Measurements from ENCODE around the gene RAD21L1. TPM values are rescaled to one million over a fixed set of nuclear protein-coding genes. Genes with fewer than 3 reads are reported as not detected.

The RAD21L1 gene
- total RNA-seq, 4 donors from 2014 or later: not detected

DNA sequence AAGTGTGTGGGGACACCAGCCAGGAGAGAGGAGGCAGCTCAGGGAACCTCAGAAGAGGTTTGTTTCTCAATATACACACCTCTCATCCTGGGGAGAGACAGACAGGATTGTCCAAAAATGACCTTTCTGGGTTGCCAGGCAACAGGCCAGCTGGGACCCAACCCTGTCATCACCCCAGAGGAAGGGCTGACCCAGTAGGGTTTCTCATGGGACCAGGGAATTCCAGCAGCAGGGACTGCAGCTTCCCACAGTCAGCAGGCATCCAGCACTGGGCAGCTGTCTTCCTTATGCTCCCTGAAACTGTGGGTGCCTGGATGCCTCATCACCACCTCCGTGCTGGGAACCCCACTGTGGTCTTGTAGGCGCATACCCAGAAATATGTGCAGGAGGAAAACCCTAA lies 21.3 kb upstream of the RAD21L1 start:
- no peak overlapping the region for H3K27ac ChIP-seq
- H3K9me3 ChIP-seq: no peaks in the 10 kb centered on the region
- DNase-seq: no peak
- H3K4me3 ChIP-seq: no peak overlapping the region
- peaks cover 0 to 15% (median 0%) of the 10 kb centered on the region in 4 donors for H3K4me1 ChIP-seq
- H3K27me3 ChIP-seq: no peaks in the 10 kb centered on the region
- TF ChIP-seq POLR2A (IDR thresholded peaks at IDR 0.05) (no peak), CTCF (IDR thresholded peaks at IDR 0.05) (no peak)
- H3K36me3 ChIP-seq: no peaks in the 10 kb centered on the region

- Histone ChIP-seq H3K27me3 (no peaks in the 10 kb centered on the region), H3K36me3 (no peaks in the 10 kb centered on the region), H3K27ac (no peak overlapping the region), H3K4me3 (no peak overlapping the region), H3K9me3 (no peaks in the 10 kb centered on the region), H3K4me1 (peaks cover 0 to 15% (median 0%) of the 10 kb centered on the region in 4 donors)
- DNase-seq: no peak
- no peak for TF ChIP-seq POLR2A (IDR thresholded peaks at IDR 0.05)
- TF ChIP-seq CTCF (IDR thresholded peaks at IDR 0.05): no peak
Measured at GRCh38 chr20:1205802-1206201, 20.0 kb upstream of the RAD21L1 start.

DNA sequence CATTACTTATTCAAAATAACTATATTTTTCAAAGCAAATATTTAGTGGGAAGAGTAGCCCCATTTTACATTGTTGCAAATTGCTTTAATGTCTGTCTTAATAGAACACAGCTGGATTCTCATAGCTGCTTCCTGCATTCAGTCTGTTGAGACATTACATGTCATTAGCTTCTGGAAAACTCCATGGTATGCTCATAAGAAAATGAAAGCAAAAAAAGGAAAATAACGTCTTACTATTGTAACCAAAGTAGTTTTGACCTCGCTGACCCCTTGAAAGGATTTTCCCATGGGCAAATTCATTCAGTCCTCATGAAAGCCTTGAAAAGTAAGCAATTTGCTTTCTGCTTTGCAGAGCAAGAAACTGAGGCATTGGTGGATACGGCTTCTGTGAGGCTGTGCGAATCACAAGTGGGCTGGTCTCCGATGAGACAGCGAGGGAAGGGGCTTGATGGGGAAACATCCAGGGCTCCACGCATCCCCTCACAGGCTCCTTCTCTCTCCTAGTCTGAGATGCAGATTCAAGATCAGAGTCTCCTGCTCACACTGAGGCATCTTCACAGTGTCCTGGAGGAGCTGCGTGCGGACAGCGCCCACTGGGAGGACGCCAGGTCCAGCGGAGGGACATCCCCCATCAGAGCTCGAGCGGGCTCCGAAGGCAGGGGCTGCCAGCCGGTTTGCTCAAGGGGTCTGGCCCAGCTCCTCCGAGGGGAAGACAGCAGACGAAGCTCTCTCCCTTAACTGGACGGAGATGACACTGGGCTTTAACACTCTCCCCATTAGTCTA lies 19.3 kb upstream of the RAD21L1 start:
- peaks cover 0 to 15% (median 0%) of the 10 kb centered on the region in 4 donors for H3K4me1 ChIP-seq
- H3K4me3 ChIP-seq: no peak overlapping the region
- H3K36me3 ChIP-seq: no peaks in the 10 kb centered on the region
- H3K27me3 ChIP-seq: no peaks in the 10 kb centered on the region
- no peak for DNase-seq
- no peak for TF ChIP-seq POLR2A (IDR thresholded peaks at IDR 0.05)
- TF ChIP-seq CTCF (IDR thresholded peaks at IDR 0.05): no peak
- H3K9me3 ChIP-seq: no peaks in the 10 kb centered on the region
- no peak overlapping the region for H3K27ac ChIP-seq

GRCh38 chr20:1207293-1207878 lies 18.5 kb upstream of the RAD21L1 start:
- H3K4me1 ChIP-seq: peaks cover 0 to 15% (median 0%) of the 10 kb centered on the region in 4 donors
- no peak for TF ChIP-seq CTCF (IDR thresholded peaks at IDR 0.05)
- TF ChIP-seq POLR2A (IDR thresholded peaks at IDR 0.05): no peak
- no peak for DNase-seq

DNA sequence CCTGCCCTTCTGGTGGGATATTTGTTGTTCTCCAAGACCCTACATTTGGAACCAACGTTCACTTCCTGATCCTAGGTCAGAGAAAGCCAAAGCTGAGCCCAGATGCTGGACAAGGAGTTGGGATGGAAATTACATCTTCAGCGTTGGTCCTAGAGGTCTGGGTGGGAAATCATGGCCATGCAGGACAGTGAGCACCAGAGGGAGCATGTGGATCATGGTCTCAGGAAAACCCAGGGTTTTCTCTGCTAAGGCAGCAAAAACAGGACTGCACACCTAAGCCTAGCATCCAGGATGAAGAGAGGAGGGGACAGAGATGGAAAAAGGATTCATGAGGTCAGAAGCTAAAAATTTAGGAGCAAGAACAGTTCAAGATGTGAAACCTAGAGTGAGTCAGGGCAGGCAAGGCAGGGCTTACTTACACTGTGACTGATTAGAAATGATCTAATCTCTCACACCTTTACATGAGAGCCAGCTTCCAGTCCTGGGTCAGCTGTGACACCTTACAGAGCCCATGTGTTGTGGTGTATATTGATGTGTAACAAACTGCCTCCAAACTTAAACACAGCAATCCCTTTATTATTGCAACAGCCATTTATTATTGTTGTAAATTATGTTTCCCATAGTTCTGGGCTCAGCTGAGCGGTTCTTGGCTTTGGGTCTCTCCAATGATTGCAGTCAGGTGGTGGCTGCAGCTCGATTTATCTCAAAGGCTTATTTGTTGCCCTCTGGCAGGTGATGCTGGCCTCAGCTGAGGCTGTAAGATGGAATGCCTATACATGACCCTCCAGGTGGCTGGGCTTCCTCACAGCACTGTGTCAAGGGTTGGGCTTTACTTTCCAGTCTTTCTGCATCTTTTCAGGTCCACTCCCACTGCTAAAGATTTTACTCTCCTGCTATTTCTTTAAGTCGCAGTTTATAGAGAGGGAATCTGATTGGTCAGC lies 16.1 kb upstream of the RAD21L1 start:
- no peak overlapping the region for H3K4me3 ChIP-seq
- H3K4me1 ChIP-seq: no peaks in the 10 kb centered on the region
- no peaks in the 10 kb centered on the region for H3K36me3 ChIP-seq
- H3K9me3 ChIP-seq: no peaks in the 10 kb centered on the region
- peak overlapping the region in 1 of 4 donors; percentile 2 for H3K27ac ChIP-seq
- TF ChIP-seq POLR2A (IDR thresholded peaks at IDR 0.05): no peak
- peak in 1 of 6 experiments; percentile 9 for TF ChIP-seq CTCF (IDR thresholded peaks at IDR 0.05)
- DNase-seq: no peak
- H3K27me3 ChIP-seq: no peaks in the 10 kb centered on the region

More at GRCh38 chr20:1207293-1207878, 18.5 kb upstream of the RAD21L1 start:
- Histone ChIP-seq H3K9me3 (no peaks in the 10 kb centered on the region), H3K36me3 (no peaks in the 10 kb centered on the region), H3K27ac (no peak overlapping the region), H3K27me3 (no peaks in the 10 kb centered on the region), H3K4me3 (no peak overlapping the region)

Data from Peyer's patch (tissue), 4 donors.